GM19099 (cell line): ENCODE results near the gene PSTPIP2.

Experiments
- POLR2A ChIP-seq: IDR thresholded peaks from 3 replicates; pipeline ENCODE4 v1.6.1; 2011; ENCODE audit warnings: low read depth; ENCODE audit not compliant: insufficient read length; ENCODE audit errors: extremely low read depth

Gene PSTPIP2

DNA sequence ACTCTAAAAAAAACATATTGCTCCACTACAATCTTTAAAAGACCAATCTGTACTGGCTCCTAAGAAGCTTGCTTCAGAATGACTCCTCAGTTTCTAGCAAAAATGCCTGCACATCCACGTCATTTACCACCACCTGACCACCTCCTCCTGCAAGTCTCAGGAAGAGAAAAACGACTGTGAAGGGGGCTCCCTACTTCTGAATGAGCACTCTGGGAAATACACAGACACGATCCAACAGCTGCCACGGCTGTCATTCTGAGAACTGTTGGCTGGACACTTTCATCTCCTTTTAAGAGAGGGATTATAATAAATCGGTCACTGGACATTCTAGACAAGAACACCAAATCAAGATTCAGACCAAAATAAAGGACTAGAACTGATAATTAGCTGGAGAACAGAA, 126.4 kb downstream of the PSTPIP2 start:
- TF ChIP-seq POLR2A: no peak

DNA sequence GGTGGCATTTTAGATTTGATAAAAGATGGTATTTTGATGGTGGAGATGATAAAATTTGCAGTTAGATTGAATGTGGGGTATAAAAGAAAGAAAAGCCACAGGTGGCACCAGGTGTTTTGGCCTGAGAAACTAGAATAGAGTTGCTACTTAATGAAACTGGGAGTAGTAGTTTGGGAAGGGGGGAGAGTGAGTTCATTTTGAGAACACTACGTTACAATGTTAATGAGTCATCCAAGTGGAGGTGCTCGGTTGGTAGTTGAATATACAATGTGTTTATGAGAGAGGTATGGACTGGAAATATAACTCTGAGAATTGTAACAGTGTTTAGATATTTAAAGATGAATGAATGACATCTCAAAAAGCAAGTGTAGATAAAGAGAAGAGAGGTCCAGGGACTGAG, 131.3 kb downstream of the PSTPIP2 start:
- TF ChIP-seq POLR2A: no peak

DNA sequence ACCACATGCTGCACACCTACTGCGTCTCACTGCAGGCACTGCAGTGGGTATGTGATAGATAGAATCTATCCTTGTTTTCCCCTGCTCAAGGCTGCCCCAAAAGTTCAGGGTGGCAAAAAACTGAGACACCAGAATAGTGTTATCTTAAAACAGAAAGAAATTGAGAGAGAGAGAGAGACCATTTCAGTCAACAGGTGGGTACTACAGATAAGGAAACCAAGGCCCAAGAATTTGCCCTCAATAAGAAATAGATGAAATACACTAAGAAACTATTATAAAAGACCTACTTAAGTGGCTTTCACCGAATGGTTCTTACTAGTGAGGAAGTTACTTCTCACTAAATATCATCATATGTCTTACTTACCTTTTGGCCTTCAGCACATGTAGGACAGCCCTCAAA, 132.8 kb downstream of the PSTPIP2 start:
- TF ChIP-seq POLR2A: no peak

GRCh38 chr18:45938488-45938935, 133.5 kb downstream of the PSTPIP2 start:
- no peak for TF ChIP-seq POLR2A

DNA sequence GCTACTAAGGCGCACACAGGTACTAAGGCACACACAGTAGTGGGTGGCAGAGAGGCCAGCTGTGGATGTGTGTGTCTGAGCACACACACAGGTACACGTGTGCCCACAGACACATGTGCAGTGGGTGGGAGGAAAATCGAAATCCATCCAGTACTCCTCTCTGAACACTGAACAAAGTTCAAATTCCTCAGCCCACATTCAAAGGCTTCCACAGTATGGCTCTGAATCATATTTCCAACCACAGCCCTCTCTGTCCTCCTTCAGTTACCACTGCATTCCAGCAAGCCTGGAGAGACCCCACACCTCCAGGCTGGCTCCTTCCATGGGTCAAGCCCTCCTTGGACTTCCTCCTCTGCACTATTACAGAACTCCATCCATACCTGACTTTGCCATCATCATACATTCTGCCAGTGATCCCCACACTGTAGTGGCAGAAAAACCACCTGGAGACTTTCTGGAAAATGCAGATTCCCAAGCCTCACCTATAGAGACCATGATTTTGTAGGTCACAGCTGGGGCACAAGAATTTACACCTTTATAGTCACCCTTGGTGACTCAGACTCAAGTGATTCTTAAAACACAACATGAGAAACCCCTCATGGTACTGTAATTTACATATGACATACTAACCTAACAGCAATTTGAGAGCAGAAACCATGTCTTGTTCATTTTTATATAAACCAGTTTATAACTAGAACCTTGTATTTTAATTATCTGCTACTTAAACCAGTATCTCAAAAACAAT, 136.3 kb downstream of the PSTPIP2 start:
- no peak for TF ChIP-seq POLR2A
